Mesothelial cell of epicardium (in vitro differentiated cells): Measurements from ENCODE around the gene HS3ST6. TPM values are rescaled to one million over a fixed set of nuclear protein-coding genes. Genes with fewer than 3 reads are reported as not detected.

Experiments used
- DNase-seq, 2 experiments: peaks; one replicate each; pipeline ENCODE4 v3.0.0; 2021; ENCODE audit warnings: low spot score in 2 of 2; ENCODE audit not compliant: unreplicated experiment in 2 of 2
- H3K27ac Mint-ChIP-seq: 2 replicates; pipeline ENCODE4 v1.8.0; 2021; ENCODE audit warnings: mixed read lengths
- H3K27me3 Mint-ChIP-seq: 2 replicates; pipeline ENCODE4 v1.8.0; 2021; ENCODE audit warnings: low read depth, mixed read lengths
- H3K36me3 Mint-ChIP-seq: 2 replicates; pipeline ENCODE4 v1.8.0; 2021; ENCODE audit warnings: mixed read lengths
- H3K4me1 Mint-ChIP-seq: 2 replicates; pipeline ENCODE4 v1.8.0; 2021; ENCODE audit warnings: mixed read lengths
- H3K4me3 Mint-ChIP-seq: 2 replicates; pipeline ENCODE4 v1.8.0; 2021; ENCODE audit warnings: mild to moderate bottlenecking, moderate library complexity, mixed read lengths
- H3K9me3 Mint-ChIP-seq: 2 replicates; pipeline ENCODE4 v1.8.0; 2021; ENCODE audit warnings: mixed read lengths
- CTCF ChIP-seq: fragments of 200-600 bp; sonication (generic); IDR thresholded peaks from one replicate; pipeline ENCODE4 v1.5.0; 2021; ENCODE audit warnings: antibody characterized with exemption; ENCODE audit not compliant: unreplicated experiment
- total RNA-seq: library from RNA; stranded (reverse); gene quantifications from 3 replicates; pipeline ENCODE4 v1.2.1, GENCODE V29; 2021

HS3ST6 gene
- total RNA-seq, 1 donor from 2014 or later, result 0.22 TPM

DNA sequence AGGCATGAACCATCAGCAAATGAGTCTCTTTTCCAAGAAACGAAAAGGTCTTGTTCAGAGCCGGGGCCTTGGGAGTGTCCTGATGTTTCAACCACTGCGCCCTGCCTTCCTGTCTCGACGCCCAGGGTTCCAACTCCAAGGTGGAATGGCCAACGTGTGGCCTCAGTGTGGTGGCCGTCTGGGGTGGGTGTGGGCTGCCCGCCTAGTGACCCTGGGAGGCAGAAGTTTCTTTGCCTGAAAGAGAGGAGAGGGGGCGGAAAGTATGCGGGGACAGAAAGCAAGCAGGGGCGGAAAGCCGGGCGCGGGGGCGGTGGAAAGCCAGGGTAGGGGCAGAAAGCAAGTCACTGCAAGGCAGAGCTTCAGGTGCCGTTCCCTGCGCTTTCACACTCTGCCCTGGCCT is 20.7 kb upstream of the HS3ST6 start:
- no peak for TF ChIP-seq CTCF
- no peak overlapping the region for H3K4me3 Mint-ChIP-seq
- peaks cover 9% of the 10 kb centered on the region for H3K36me3 Mint-ChIP-seq
- no peaks in the 10 kb centered on the region for H3K9me3 Mint-ChIP-seq
- no peak overlapping the region for H3K27ac Mint-ChIP-seq
- no peak for DNase-seq
- no peaks in the 10 kb centered on the region for H3K27me3 Mint-ChIP-seq
- H3K4me1 Mint-ChIP-seq, result peaks cover 10% of the 10 kb centered on the region

DNA sequence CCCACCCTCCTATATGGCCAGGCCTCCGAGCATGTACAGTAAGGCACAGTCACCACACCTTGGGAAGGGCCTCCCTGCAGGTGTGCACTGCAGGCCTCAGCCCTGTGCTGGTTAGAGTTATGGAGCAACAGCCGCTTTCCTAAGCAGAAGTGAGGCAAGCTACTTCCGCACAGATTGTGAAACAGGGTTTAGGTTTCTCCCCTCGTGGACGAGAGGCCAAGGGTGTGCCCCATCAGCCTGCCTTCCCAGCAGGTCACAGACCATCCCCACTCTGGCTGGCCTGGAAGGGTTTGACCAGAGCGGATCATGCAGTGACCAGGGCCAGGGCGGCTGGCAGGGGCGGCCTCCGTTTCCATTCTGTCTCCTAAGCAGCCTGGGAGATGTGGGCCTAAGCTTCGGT is 20.1 kb upstream of the HS3ST6 start:
- no peaks in the 10 kb centered on the region for H3K27me3 Mint-ChIP-seq
- peaks cover 7% of the 10 kb centered on the region for H3K4me1 Mint-ChIP-seq
- peaks cover 10% of the 10 kb centered on the region for H3K36me3 Mint-ChIP-seq
- H3K9me3 Mint-ChIP-seq, result no peaks in the 10 kb centered on the region
- no peak for DNase-seq
- no peak overlapping the region for H3K4me3 Mint-ChIP-seq
- no peak overlapping the region for H3K27ac Mint-ChIP-seq
- no peak for TF ChIP-seq CTCF

DNA sequence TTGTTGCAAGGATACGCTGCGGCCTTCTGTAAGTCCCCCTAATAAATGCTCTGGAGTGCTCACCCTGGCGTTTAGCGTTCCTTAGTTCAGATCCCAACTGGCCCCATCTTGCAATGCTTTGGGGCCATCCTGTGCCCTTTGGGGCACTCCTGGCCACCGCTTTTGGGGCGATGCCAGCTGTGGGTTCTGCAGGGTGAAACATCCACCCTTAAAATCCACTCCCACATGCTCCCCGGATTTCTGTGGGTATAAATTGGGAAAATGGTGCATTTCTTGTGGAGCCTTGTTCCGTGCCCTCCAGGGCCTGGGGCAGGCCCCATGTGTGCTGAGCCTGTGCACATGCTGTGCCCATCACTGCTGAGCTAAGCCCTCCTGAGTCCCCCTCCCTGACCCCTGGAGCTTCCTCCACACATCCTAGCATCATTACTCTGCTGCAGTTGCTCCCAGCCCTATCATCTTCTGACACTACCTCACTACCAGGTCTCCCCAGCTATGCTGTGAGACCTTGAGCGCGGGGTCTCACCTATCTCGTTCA is 18.8 kb upstream of the HS3ST6 start:
- H3K27ac Mint-ChIP-seq, result no peak overlapping the region

GRCh38 chr16:1933097-1933661 is 15.0 kb upstream of the HS3ST6 start:
- DNase-seq, result no peak
- Mint-ChIP-seq H3K4me1 (peaks cover 3% of the 10 kb centered on the region), H3K4me3 (no peak overlapping the region), H3K36me3 (peaks cover 10% of the 10 kb centered on the region), H3K9me3 (no peaks in the 10 kb centered on the region), H3K27me3 (peaks cover 9% of the 10 kb centered on the region), H3K27ac (no peak overlapping the region)
- TF ChIP-seq CTCF, result no peak

More for the DNA sequence above, 18.8 kb upstream of the HS3ST6 start:
- peaks cover 10% of the 10 kb centered on the region for H3K36me3 Mint-ChIP-seq
- H3K27me3 Mint-ChIP-seq, result no peaks in the 10 kb centered on the region
- peaks cover 1% of the 10 kb centered on the region for H3K4me1 Mint-ChIP-seq
- no peak overlapping the region for H3K4me3 Mint-ChIP-seq
- TF ChIP-seq CTCF, result no peak
- H3K9me3 Mint-ChIP-seq, result no peaks in the 10 kb centered on the region
- no peak for DNase-seq

DNA sequence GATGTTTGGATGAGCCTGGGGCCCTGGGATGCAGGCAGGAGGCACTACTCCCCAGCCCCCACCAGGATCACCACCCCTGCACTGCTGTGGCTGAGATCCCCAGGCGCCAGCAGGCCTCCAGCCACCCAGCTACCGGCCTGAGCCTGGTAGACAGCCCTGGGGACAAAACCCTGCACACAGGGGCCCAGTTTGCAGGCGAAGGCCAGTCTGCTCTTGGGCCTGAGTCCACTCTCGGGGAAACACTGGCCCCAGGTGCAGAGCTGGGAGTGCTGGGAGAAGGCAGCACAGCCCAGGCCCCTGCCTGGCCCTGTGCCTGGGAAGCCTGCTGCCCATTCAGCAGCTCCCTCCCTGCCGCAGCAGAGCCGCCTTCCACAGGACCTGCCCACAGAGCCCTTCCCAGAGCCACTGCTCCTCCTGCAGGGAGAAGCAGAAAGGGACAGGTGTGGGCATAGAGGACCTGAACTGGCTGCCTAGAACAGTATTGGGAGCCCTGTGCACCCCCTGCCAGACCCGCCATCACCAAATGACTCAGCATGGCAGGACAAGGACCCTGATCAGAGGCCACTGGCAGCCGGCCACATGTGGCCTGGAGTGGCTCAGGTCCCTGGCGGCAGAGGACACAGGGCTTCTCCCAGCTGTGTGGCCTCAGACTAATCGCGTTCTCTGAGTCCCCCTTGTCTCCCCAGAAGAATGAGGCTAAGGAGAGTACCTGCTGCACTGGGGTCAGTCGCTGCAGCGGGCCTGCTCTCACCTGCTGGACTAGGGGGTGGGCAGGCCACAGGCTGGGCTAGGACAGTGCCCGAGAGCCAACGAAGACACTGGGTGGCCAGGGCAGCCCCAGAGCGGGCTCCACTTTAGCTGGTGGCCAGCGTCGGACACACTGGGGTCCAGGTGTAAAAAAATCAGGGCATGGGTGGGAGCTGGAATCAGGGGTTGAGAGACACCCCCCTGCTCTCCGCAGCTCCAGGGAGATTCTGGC is 14.1 kb upstream of the HS3ST6 start:
- H3K4me1 Mint-ChIP-seq, result peaks cover 5% of the 10 kb centered on the region
- H3K27ac Mint-ChIP-seq, result no peak overlapping the region
- no peaks in the 10 kb centered on the region for H3K9me3 Mint-ChIP-seq
- H3K4me3 Mint-ChIP-seq, result no peak overlapping the region
- DNase-seq, result no peak
- peaks cover 7% of the 10 kb centered on the region for H3K36me3 Mint-ChIP-seq
- no peak for TF ChIP-seq CTCF
- peaks cover 9% of the 10 kb centered on the region for H3K27me3 Mint-ChIP-seq
